ENCODE measurements around the gene ESRRA. TPM values are rescaled to one million over a fixed set of nuclear protein-coding genes. Genes with fewer than 3 reads are reported as not detected.

The ESRRA gene
- total RNA-seq, 4 donors from 2014 or later, result 65.0 to 93.6 (median 74.3) TPM

- Histone ChIP-seq H3K4me3 (no peak overlapping the region), H3K4me1 (peaks cover 56% of the 10 kb centered on the region), H3K27me3 (peaks cover 22% of the 10 kb centered on the region), H3K27ac (peak overlapping the region; percentile 96), H3K9me3 (no peaks in the 10 kb centered on the region), H3K36me3 (no peaks in the 10 kb centered on the region)
- TF ChIP-seq POLR2AphosphoS5 (IDR thresholded peaks at IDR 0.05) (no peak), POLR2A (IDR thresholded peaks at IDR 0.05) (no peak), CTCF (IDR thresholded peaks at IDR 0.05) (no peak), EP300 (IDR thresholded peaks at IDR 0.05) (no peak)
- 88% methylated on average over 10 of the region's 13 CpGs for WGBS
- DNase-seq (ENCODE audit: low spot score in 2 of 2), result no peak
These were observed 2.0 kb upstream of the ESRRA start for GRCh38 chr11:64303109-64304031.

GRCh38 chr11:64304032-64304315 lies 1.4 kb upstream of the ESRRA start:
- peaks cover 53% of the 10 kb centered on the region for H3K4me1 ChIP-seq
- no peak for DNase-seq (ENCODE audit: low spot score in 2 of 2)
- no peaks in the 10 kb centered on the region for H3K36me3 ChIP-seq
- H3K4me3 ChIP-seq, result peak overlapping the region; percentile 84
- TF ChIP-seq CTCF (IDR thresholded peaks at IDR 0.05), result no peak
- no peak for TF ChIP-seq POLR2AphosphoS5 (IDR thresholded peaks at IDR 0.05)
- no peak for TF ChIP-seq POLR2A (IDR thresholded peaks at IDR 0.05)
- TF ChIP-seq EP300 (IDR thresholded peaks at IDR 0.05), result no peak
- peaks cover 20% of the 10 kb centered on the region for H3K27me3 ChIP-seq
- H3K27ac ChIP-seq, result peak overlapping the region; percentile 96
- WGBS, result no CpG with 5 or more reads among the region's 5 CpGs
- H3K9me3 ChIP-seq, result no peaks in the 10 kb centered on the region

- DNase-seq (ENCODE audit: low spot score in 2 of 2), result peak; percentile 97 to 98
- WGBS, result under 1% methylated on average over 22 of the region's 46 CpGs
- peaks cover 48% of the 10 kb centered on the region for H3K4me1 ChIP-seq
- H3K27me3 ChIP-seq, result peaks cover 15% of the 10 kb centered on the region
- TF ChIP-seq POLR2AphosphoS5 (IDR thresholded peaks at IDR 0.05), result peak in 1 of 3 donors; percentile 52
- TF ChIP-seq EP300 (IDR thresholded peaks at IDR 0.05), result no peak
- TF ChIP-seq CTCF (IDR thresholded peaks at IDR 0.05), result peak; percentile 77 to 87
- H3K36me3 ChIP-seq, result no peaks in the 10 kb centered on the region
- H3K9me3 ChIP-seq, result no peaks in the 10 kb centered on the region
- H3K27ac ChIP-seq, result peak overlapping the region; percentile 96
- H3K4me3 ChIP-seq, result peak overlapping the region; percentile 84
These were observed 830 bp upstream of the ESRRA start for GRCh38 chr11:64304316-64305072.

- 2% methylated on average over 33 of the region's 71 CpGs for WGBS
These were observed 603 bp downstream of the ESRRA start for GRCh38 chr11:64305691-64306562.

More at GRCh38 chr11:64305691-64306562, 603 bp downstream of the ESRRA start:
- peak in 1 of 2 donors; percentile 84 for DNase-seq (ENCODE audit: low spot score in 2 of 2)
- Histone ChIP-seq H3K4me1 (peaks cover 40% of the 10 kb centered on the region), H3K9me3 (no peaks in the 10 kb centered on the region), H3K36me3 (no peaks in the 10 kb centered on the region), H3K27ac (peak overlapping the region; percentile 96), H3K4me3 (peak overlapping the region; percentile 84), H3K27me3 (peaks cover under 1% of the 10 kb centered on the region)
- no peak for TF ChIP-seq EP300 (IDR thresholded peaks at IDR 0.05)
- TF ChIP-seq CTCF (IDR thresholded peaks at IDR 0.05), result peak in 1 of 2 donors; percentile 7

Data from suprapubic skin (tissue), 4 donors.